GM19324 (cell line): ENCODE results near the gene PRMT2.

ENCODE experiments used
- ATAC-seq: cut with Tn5 transposase; IDR thresholded peaks from one replicate; pipeline ENCODE4 v1.9.1; 2021; ENCODE audit warnings: mild to moderate bottlenecking, moderate library complexity; ENCODE audit not compliant: unreplicated experiment, low FRiP score

The PRMT2 gene

DNA sequence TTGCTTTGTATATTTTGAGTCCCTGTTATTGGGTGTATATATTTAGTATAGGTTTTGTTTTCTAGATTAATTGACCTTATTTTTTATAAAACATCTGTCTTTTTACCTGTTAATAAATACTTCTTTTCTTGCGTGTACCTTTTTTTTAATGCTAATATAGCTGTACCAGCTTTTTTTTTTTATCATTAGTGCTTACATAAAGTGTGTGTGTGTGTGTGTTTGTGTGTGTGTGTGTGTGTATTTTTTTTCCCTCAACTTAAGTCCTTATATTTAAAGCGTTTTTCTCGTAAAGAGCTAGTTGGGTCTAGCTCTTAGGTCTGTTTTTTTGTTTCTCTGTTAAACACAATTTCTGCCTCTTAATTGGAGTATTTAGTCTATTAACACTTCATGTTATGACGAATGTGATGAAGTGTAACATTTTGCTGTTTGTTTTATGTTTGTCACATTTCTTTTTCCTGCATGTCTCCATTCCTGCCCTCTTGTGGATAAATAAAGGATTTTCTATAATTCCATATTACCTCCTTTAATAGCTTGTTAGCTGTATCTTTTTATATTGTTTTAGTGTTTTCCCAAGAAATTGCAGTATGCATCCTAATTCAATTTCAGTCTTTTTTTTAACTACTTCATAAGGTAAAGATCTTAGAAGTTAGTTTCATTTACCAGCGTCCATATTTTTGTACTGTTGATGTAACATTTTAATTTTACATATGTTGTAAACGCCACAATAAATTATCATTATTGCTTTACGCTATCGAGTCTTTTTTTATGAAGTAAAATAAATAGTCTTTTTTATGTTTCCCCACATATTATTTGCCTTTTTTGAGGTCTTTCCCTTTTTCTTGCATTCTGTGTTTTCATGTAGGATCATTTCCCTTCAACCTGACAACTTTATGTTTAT lies 4.3 kb downstream of the PRMT2 start:
- ATAC-seq: no peak

DNA sequence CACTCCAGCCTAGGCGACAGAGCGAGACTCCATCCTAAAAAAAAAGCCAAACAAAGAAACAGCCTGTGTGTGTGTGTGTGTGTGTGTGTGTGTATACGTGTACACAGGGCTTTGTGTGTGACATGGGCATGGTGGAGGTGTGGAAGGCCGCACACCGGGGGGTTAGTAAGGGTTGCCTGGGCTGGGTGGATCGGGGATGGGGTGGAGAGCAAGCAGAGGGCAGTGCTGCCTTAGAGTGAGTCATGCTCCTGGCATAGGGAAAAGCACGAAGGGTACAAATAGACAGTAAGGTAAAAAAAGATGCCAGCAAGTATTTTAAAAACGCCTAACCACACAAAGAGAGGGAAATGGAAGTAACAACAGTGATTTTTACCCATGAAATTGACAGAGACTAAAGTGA lies 6.2 kb downstream of the PRMT2 start:
- no peak for ATAC-seq

DNA sequence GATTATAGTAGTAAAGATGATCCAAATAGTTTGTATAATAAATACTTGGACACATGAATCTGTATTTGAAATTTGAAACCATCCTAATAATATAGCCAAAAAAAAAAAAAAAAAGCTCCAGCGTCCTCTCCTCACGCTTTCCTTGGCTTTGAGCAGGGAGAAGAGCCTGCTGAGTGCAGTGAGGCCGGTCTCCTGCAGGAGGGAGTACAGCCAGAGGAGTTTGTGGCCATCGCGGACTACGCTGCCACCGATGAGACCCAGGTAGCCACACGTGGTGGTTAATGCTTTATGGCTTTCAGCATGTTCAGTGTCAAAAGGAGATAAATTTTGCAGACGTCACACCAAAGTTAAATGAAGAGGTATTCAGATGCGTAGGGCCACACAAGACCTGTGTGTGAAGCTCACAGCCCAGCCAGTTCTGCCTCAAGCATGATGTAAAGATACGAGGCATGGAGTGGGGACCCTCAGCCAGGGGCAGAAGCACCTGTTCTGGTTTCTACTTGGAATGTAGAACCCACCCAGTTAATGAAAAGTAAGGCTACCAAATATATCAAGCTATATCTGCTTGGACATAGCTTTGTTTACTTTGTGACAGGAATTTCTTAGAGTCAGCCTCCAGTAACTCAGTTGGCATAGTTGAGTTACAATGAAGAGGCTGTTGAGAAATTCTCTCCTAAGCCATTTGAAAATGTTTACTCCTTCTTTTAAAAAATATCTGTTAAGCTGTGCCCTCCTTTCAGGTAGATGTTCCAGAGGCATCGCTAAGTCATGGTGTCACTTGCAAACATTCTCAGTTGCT lies 8.1 kb downstream of the PRMT2 start:
- ATAC-seq: no peak

DNA sequence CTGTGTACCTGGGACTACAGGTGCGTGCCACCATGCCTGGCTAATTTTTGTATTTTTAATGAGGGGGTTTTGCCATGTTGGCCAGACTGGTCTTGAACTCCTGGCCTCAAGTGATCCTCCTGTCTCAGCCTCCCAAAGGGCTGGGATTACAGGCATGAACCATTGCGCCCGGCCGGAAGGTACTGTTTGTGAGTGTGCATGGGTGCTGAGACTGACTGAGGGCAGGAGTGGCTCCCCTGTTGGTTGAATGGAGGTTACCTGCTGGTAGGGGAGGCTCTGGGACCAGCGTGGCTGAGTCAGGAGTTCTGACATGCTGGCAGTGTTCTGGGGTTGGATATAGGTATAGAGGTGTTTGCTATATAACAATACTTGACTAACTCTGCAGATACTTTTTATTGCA lies 10.4 kb downstream of the PRMT2 start:
- ATAC-seq: no peak

DNA sequence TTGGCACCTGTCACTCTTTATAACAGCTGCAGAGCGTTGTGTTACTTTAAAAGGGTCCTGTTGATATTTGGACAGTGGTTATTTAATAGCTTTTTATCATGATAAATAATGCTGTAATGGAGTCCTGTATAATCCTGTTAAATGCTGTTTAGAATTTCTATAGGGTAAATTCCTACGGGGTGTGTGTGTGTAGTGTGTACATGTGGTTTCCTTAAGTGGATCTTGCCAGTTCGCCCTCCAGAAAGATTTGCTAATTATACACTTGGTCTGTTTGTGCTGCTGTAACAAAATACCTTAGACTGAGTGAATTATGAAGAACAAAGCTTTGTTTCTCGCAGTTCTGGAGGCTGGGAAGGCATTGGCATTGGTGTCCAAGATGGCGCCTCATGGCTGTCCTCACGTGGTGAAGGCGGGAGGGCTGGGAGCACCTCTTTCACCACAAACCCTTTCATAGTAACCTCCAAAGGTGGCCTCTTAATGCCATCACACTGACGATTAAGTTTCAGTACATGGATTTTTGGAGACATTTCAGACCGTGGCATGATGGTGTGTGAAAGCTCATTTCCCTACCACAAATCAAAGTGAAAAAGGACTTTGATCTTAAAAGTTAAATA lies 11.2 kb downstream of the PRMT2 start:
- ATAC-seq: no peak

DNA sequence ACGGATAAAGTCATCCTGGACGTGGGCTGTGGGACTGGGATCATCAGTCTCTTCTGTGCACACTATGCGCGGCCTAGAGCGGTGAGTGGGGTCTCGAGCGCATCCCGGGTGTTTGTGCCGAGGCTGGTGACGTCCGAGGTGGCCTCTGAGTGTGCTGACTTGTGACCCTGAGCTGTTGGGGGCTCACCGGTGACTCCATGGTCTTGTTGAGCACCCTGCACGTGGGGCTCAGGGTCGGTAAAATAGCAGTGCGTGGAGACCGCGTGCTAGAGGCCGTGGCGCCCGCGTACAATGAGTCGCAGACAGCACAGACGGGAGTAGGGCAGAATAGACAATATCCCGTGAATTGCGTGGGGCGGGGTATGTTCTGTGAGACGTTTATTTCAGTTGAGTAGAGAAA lies 13.1 kb downstream of the PRMT2 start:
- no peak for ATAC-seq

DNA sequence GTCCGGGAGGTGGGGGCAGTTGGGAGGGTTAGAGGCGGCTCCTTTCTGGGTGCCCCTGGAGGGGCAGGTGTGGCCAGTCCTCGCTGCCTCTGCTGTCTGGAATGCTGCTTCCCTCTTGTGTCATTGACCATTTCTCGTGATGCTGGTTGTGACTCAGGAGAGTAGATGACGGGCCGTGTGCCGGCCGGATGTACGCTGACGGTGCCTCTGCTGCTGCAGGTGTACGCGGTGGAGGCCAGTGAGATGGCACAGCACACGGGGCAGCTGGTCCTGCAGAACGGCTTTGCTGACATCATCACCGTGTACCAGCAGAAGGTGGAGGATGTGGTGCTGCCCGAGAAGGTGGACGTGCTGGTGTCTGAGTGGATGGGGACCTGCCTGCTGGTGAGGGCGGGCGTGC lies 13.9 kb downstream of the PRMT2 start:
- no peak for ATAC-seq

DNA sequence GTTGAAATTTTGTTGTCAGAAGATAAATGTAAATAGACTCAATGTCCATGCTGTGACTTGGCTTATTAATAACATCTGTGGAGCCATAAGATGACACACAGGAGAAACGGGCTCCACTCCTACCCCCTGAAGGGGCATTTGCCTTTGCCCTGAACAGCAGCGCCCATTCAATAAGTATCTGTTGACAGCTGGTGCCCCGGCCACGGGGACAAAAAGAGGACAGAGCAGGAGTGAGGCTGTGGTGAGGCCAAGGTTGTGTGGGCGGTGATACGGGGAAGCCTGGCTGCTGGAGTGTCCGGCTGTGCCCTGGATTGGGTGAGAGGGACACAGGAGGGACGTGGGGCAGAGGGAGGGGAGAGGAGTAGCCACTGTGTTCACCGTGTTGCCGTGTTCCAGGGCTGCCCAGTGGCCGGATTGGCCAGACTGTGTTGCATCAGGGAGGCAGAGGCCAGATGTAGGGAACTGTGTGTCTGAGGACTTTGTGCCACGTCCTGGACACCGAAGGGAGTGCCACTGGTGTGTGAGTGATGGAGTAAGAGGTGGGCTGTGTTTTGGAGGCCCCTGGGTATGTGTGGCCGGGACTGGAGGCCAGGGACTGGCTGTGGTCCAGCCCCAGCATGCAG lies 15.1 kb downstream of the PRMT2 start:
- ATAC-seq: no peak

DNA sequence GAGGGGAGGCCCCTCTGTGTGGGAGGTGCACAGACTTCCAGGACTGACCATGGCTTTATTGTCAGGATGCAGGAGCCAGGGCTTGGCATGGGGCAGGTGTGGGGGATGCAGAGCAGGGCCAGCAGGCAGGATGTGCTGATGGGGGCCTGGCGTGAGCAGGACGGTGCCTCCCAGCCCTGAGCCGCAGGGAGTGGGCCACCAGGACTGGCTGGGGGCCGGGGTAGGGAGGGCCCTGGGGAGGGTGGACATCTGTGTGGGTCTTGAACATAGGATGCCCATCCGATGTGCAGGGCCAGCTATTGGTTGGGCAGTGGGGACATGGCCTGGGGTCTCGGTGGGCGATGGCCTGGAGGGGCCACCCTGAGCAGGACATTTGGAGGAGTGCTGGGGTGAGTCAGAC lies 15.6 kb downstream of the PRMT2 start:
- no peak for ATAC-seq

DNA sequence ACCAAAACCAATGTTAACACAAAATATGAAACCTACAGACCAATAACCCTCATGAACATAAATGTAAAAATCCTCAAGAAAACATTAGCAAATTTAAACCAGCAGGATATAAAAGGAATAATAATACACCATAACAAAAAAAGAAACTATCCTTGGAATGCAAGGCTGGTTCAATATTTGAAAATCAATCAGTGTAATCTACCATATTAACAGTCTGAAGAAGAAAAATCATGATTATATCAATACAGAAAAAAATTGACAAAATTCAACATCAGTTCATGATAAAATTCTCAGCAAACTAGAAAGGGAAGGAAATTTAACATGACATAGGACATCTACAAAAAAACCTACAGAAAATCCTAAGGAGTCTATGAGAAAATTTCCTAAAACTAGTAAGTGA lies 19.8 kb downstream of the PRMT2 start:
- ATAC-seq: no peak

DNA sequence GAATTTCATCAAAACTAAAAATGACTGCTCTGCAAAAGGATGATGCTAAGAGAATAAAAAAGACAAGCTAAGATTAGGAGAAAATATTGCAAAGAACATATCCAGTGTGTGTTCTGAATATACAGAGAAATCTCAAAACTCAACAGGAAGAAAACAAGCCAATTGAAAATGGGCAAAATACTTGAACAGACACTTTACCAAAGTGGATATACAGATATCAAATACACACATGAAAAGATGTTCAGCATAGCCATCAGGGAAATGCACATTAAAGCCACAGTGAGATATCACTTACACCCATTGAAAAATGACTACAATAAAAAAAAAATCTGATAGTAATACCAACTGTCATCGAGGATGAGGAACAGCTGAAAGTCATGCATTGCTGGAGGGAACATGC lies 21.3 kb downstream of the PRMT2 start:
- ATAC-seq: no peak

DNA sequence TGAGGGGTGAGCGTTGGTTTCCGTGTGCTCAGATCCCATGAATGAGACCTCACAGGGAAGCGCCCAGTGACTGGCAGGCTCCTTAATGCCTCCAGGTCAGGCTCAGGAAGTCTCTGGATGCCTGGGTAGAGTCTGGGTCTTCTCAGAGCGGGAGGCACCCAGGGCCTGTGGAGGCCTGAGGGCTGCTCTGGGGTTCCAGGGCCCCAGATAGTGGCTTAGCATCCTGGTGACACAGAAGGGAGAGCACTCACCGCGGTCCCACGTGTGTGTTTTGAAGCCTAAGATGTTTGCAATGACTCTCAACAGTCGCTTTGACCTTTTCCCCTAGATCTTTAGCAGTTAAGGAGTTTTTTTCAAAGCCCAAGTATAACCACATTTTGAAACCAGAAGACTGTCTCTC lies 25.0 kb downstream of the PRMT2 start:
- no peak for ATAC-seq

DNA sequence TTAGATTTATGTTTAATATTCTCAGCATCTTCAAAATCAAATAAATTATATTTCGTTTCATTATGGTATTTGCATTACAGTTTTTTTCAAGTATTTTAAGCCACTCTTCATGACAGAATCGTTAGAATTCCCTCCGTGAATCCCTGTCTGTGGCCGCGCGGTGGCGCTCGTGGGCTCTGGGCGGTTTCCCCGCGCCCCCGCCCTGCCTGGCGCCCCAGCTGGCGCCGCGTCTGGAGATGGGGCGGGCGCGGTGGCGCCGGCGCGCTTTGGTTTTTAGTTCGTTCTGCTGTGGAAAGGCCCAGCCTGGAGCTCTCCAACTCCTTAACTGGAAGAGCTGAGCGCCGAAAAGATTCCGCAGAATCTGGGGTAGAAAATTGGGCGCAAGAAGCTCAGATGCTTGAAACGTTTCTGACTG lies 25.7 kb downstream of the PRMT2 start:
- no peak for ATAC-seq

DNA sequence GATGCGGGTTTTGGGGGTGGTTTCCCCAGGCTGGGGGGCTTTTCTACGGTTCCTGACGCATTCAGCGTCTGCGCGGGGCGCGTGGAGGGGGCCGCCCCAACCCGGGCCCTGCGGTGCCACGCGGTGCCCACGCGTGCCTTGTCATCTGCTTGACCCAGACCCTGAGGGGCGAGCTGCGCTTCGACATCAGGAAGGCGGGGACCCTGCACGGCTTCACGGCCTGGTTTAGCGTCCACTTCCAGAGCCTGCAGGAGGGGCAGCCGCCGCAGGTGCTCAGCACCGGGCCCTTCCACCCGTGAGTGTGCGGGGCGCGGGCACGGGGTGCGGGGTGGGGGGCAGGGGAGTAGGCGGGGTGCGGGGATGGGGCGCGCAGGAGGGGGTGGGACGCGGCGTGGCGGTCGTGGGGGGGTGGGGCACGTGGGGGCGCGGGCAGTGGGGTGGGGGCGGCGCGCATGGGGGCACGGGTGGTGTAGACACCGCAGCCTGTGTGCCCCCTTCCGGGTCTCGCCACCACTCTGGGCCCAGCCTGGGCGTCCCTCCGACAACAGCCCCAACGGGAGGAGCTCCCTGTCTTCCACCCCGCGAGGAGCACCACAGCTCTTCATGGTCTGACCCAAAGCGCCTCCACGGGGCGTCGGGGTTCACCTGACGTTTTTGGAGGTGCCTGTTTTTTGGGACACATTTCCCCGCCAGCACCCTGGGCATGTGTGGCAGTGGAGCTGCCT lies 26.3 kb downstream of the PRMT2 start:
- ATAC-seq: no peak

DNA sequence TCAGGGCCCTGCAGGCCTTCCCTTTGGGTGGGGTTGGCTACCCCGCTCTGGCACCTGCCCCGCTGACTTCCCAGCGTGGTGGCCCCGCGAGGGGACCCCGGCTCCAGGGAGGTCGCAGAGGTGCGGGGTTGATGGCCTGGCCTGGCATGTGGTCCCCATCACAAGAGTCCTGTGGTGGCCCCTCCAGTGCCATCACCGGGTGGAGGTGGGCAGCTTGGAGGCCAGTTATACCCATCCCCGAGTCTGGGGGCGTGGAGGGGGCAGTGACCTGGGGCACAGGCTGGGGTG lies 26.8 kb downstream of the PRMT2 start:
- ATAC-seq: no peak

DNA sequence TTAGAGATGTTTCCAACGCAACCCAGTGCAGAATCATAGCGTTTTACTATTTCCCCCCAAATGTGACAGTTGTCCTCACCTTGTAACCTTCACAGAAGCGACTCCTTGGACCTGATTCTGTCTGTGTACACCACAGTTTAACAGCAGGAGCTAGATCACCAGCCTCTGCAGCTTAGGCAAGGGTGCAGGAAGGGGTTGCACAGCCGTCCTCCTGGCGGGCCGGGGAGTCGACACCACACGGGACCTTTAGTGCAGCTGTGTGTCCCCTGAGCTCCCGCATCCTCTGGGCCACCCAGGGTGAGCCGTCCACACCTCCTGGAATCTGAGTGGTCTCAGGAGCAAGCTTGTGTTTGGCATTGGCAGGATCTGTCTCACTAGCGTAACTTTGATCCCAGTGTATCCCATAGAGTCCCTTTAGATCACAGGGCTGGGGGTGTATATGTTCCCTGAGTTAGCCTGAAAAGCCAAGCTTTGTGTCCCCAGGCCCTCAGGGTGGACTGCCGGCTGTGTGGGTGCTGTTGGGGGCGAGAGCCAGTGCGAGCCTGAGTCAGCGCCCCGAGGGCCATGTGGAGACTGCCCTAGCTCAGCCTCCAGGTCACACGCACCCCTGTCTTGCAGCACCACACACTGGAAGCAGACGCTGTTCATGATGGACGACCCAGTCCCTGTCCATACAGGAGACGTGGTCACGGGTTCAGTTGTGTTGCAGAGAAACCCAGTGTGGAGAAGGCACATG lies 27.5 kb downstream of the PRMT2 start:
- ATAC-seq: no peak

DNA sequence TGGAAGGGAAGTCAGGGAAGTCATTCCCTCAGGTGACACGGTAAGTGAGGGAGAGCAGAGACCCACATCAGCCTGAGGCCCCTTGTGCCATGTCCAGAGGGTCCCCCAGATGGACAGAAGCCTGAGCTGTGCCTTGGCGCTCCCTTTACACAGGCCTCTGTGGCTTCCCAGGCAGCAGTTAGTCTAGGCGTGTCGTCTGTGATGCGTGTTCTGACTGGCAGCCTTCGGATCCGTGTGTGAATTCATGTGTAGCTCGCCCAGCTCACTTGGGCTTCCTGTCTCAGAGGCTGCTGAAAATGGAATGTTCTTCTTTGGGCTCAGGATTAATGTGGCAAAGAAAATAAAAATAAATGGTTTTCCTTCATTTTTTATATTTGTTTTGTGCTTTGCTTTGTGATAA lies 28.3 kb downstream of the PRMT2 start:
- no peak for ATAC-seq

DNA sequence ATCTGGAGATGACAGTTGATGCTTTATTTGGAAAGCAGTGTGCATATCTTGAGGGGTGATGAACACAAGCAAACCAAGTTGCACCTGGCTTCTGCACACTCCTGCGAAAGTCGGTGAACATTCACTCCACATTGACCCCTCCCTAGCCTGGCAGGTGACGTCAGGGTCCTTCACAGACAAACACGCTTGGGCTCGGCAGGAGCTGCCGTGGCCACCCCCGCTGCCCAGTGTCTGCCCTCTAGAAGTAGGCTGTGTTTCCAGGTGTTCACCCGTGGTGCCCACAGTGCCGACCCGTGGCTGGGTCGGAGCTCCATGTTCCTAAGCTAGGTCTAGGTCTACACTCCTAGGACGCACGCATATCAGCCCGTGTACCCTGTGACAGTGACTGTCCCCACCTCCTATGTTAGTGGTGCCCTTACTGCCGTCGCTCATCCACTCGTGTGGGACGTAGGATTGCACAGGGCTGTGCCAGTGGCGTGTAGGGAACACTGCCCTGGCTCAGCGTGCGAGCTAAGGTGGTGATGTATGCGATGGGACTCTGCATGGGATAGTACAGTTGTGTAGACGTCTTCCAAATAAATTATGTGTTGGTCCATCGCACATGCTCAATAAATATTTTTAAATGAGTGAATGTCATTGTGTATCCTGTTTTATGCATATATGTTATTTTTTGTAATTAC lies 29.0 kb downstream of the PRMT2 start:
- no peak for ATAC-seq

DNA sequence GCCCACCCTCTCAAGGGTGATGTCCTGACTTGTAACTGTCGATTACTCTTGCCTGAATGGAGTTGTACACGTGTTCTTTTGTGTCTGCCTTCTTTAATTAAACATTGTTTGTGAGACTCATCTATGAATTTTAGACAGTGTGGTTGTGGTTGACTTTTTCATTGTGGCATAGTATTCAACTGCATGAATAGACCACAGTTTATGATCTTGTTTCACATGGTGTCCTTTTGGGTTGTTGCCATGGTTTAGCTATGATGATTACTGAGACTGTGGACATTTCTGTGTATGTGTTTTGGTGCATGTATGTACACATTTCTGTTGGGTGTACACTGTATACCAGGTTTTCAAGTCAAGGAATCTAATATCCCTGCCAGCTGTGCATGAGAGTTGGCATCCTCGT lies 30.1 kb downstream of the PRMT2 start:
- ATAC-seq: no peak
